Thyroid gland (tissue), 4 donors: ENCODE data around the gene SCN5A. TPM values are rescaled to one million over a fixed set of nuclear protein-coding genes. Genes with fewer than 3 reads are reported as not detected.
A peak's percentile ranks its signal among the peaks of the same experiment; 100 is the strongest.

ENCODE experiments used
- DNase-seq, 2 donors: peaks; one replicate each; pipeline ENCODE4 v3.0.0-alpha.2; 2019
- H3K27ac ChIP-seq, 3 donors: fragments of 200-600 bp; sonication (generic); 1 replicate in 2 of 3; 2 replicates in 1 of 3; pipeline ENCODE4 v1.5.1; 2016 to 2019; ENCODE audit warnings: mild to moderate bottlenecking in 1 of 3, moderate library complexity in 1 of 3
- H3K27me3 ChIP-seq: fragments of 200-600 bp; sonication (generic); one replicate; pipeline ENCODE4 v1.5.1; 2019
- H3K36me3 ChIP-seq, 2 donors: fragments of 200-600 bp; sonication (generic); one replicate each; pipeline ENCODE4 v1.5.1; 2016 to 2019
- H3K4me1 ChIP-seq, 2 donors: fragments of 200-600 bp; sonication (generic); one replicate each; pipeline ENCODE4 v1.5.1; 2017 to 2019
- H3K4me3 ChIP-seq, 3 donors: fragments of 200-600 bp; sonication (generic); replicated peaks in 1 of 3; 1 replicate in 2 of 3; 2 replicates in 1 of 3; pipeline ENCODE4 v1.5.1; 2016; ENCODE audit warnings: mild to moderate bottlenecking in 1 of 3
- H3K9me3 ChIP-seq: fragments of 200-600 bp; sonication (generic); one replicate; pipeline ENCODE4 v1.5.1; 2017
- CTCF ChIP-seq, 6 experiments: fragments of 200-600 bp in 3 of 6; fragments of 450-650 bp in 3 of 6; sonication (generic) in 3 of 6; IDR thresholded peaks; one replicate each; pipeline ENCODE4 v1.5.1; 2016 to 2019; ENCODE audit warnings: antibody characterized with exemption in 6 of 6, mild to moderate bottlenecking in 2 of 6, inconsistent platforms in 1 of 6, moderate library complexity in 1 of 6
- POLR2A ChIP-seq, 2 donors: fragments of 450-650 bp; IDR thresholded peaks; one replicate each; pipeline ENCODE4 v1.6.1; 2017; ENCODE audit warnings: antibody characterized with exemption in 2 of 2, mild to moderate bottlenecking in 2 of 2, moderate library complexity in 1 of 2
- WGBS, 2 donors: methylation state at CpG; one replicate each; pipeline ENCODE4 v1.1.5; 2017; 5-methylcytosine and 5-hydroxymethylcytosine counted together
- intact Hi-C: fragments of 100-400 bp; cut with DNase I; formaldehyde crosslinking; loops from one replicate; pipeline ENCODE4 v1.15.1; 2023
- total RNA-seq, 4 donors: library from RNA; depleted of rRNA; stranded (reverse); fragments of >200 nt; gene quantifications; one replicate each; pipeline ENCODE4 v1.2.3, GENCODE V29; 2016

The SCN5A gene
- total RNA-seq, 4 donors from 2014 or later: 0.13 to 1.9 (median 1.1) TPM

GRCh38 chr3:38587548-38588131 is 61.8 kb downstream of the SCN5A start:
- peaks cover 0 to 4% of the 10 kb centered on the region in 2 donors for H3K4me1 ChIP-seq
- peak; percentile 51 to 65 for DNase-seq
- H3K27me3 ChIP-seq: no peaks in the 10 kb centered on the region
- H3K36me3 ChIP-seq: no peaks in the 10 kb centered on the region
- no peak overlapping the region for H3K27ac ChIP-seq
- H3K4me3 ChIP-seq: no peak overlapping the region
- no peaks in the 10 kb centered on the region for H3K9me3 ChIP-seq
- TF ChIP-seq POLR2A (IDR thresholded peaks at IDR 0.05) (no peak), CTCF (IDR thresholded peaks at IDR 0.05) (no peak)
- 76 to 83% methylated on average over 6 to 7 of the region's 7 CpGs for WGBS, 2 donors
- intact Hi-C loops: no loop called here

GRCh38 chr3:38586546-38587520 is 62.7 kb downstream of the SCN5A start:
- 90 to 93% methylated on average over 14 of the region's 14 CpGs for WGBS, 2 donors
- H3K4me1 ChIP-seq: peaks cover 0 to 4% of the 10 kb centered on the region in 2 donors
- no peak for DNase-seq
- intact Hi-C loops: no loop called here
- no peaks in the 10 kb centered on the region for H3K27me3 ChIP-seq
- no peaks in the 10 kb centered on the region for H3K9me3 ChIP-seq
- TF ChIP-seq POLR2A (IDR thresholded peaks at IDR 0.05) (no peak), CTCF (IDR thresholded peaks at IDR 0.05) (no peak)
- no peaks in the 10 kb centered on the region for H3K36me3 ChIP-seq
- no peak overlapping the region for H3K4me3 ChIP-seq
- no peak overlapping the region for H3K27ac ChIP-seq

DNA sequence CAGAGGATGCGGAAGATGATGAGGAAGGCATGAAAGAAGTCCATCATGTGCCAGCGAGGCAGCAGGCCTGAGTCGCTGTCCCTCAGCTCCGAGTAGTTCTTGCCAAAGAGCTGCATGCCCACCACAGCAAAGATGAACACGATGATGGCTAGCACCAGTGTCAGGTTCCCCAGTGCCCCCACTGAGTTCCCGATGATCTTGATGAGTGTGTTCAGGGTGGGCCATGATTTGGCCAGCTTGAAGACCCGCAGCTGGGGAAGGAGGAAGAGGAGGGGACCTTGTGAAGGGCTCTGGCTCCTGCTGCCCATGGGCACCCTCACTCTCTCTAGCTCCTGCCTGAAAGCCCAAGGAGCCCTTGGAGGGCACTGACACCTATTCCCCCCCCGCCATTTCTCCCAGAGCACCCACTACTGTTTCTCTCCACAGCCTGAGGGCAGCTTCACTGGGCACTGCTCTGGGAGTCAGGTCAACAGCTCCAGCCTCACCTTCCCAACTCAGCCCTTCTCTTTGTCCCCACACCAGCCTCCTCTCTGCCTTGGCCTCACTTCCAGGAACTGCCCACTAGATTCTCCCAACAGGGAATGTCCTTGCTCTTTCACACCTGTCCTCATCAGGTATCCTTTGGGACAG is 63.6 kb downstream of the SCN5A start:
- H3K36me3 ChIP-seq: no peaks in the 10 kb centered on the region
- H3K9me3 ChIP-seq: no peaks in the 10 kb centered on the region
- H3K4me3 ChIP-seq: no peak overlapping the region
- H3K27me3 ChIP-seq: no peaks in the 10 kb centered on the region
- WGBS, 2 donors: 90 to 95% methylated on average over 8 of the region's 8 CpGs
- H3K27ac ChIP-seq: no peak overlapping the region
- no peak for DNase-seq
- intact Hi-C loops: no loop called here
- H3K4me1 ChIP-seq: peaks cover 0 to 4% of the 10 kb centered on the region in 2 donors
- TF ChIP-seq POLR2A (IDR thresholded peaks at IDR 0.05): no peak
- TF ChIP-seq CTCF (IDR thresholded peaks at IDR 0.05): no peak

GRCh38 chr3:38583688-38584087 is 65.8 kb downstream of the SCN5A start:
- no peak overlapping the region for H3K27ac ChIP-seq
- no peaks in the 10 kb centered on the region for H3K36me3 ChIP-seq
- WGBS, 2 donors: 88 to 91% methylated on average over 6 of the region's 6 CpGs
- no peaks in the 10 kb centered on the region for H3K9me3 ChIP-seq
- no peak for DNase-seq
- no peak overlapping the region for H3K4me3 ChIP-seq
- peaks cover 0 to 4% of the 10 kb centered on the region in 2 donors for H3K4me1 ChIP-seq
- H3K27me3 ChIP-seq: no peaks in the 10 kb centered on the region
- TF ChIP-seq CTCF (IDR thresholded peaks at IDR 0.05): no peak
- TF ChIP-seq POLR2A (IDR thresholded peaks at IDR 0.05): no peak
- intact Hi-C loops: no loop called here
